Hepatocyte (in vitro differentiated cells): ENCODE results near the gene AOC3.

Source experiments
- EZH2 ChIP-seq: fragments of 200-600 bp; sonication (generic); IDR thresholded peaks from 2 replicates; pipeline ENCODE4 v1.6.1; 2016; ENCODE audit warnings: antibody characterized with exemption, mild to moderate bottlenecking, borderline replicate concordance
- TF ChIP-seq, protein P1 (sequence below): fragments of 200-600 bp; sonication (generic); IDR thresholded peaks from 2 replicates; pipeline ENCODE4 v1.5.1; 2016; ENCODE audit warnings: antibody characterized with exemption, mild to moderate bottlenecking; ENCODE audit not compliant: poor library complexity

DNA sequence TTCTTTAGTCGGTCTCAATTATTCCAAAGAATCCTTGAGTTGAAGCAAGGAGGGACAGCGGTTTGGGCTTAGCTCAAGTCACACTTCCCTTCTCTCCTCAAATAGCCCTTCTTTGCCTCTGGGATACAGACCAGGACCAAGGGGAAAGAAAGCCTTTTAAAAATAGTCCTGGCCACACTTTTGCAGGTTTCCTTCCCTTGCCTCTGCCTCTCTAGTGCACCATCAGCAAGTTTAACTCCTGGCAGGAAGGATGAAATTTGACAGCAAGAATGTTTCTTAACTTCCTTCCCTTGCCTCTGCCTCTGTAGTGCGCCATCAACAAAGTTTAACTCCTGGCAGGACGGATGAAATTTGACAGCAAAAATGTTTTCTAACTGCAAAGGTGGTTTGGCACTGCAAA is 42.4 kb downstream of the AOC3 start:
- TF ChIP-seq, protein P1, sequence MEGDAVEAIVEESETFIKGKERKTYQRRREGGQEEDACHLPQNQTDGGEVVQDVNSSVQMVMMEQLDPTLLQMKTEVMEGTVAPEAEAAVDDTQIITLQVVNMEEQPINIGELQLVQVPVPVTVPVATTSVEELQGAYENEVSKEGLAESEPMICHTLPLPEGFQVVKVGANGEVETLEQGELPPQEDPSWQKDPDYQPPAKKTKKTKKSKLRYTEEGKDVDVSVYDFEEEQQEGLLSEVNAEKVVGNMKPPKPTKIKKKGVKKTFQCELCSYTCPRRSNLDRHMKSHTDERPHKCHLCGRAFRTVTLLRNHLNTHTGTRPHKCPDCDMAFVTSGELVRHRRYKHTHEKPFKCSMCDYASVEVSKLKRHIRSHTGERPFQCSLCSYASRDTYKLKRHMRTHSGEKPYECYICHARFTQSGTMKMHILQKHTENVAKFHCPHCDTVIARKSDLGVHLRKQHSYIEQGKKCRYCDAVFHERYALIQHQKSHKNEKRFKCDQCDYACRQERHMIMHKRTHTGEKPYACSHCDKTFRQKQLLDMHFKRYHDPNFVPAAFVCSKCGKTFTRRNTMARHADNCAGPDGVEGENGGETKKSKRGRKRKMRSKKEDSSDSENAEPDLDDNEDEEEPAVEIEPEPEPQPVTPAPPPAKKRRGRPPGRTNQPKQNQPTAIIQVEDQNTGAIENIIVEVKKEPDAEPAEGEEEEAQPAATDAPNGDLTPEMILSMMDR: no peak
- TF ChIP-seq EZH2: no peak
